Endothelial cell of umbilical vein (primary cell): ENCODE data around the gene TLNRD1. TPM values are rescaled to one million over a fixed set of nuclear protein-coding genes. Genes with fewer than 3 reads are reported as not detected.

Source experiments
- BruUV-seq: library from RNA; stranded (reverse); fragments of 400-500 nt; replicated peaks from 2 replicates; lab custom pipeline; 2021; lab: Mats Ljungman, UMichigan
- CTCF ChIA-PET: fragments of 300-600, 350-600 bp; sonication (Branson Sonifier 250); formaldehyde crosslinking; loops from one replicate; lab custom pipeline; 2021; ENCODE audit warnings: antibody characterized with exemption, inconsistent platforms; lab: Charles Lee
- POLR2A ChIA-PET: fragments of 300-600, 350-600 bp; sonication (Branson Sonifier 250); formaldehyde crosslinking; loops from one replicate; lab custom pipeline; 2021; ENCODE audit warnings: antibody characterized with exemption, inconsistent platforms; lab: Charles Lee
- DNase-seq: peaks from one replicate; pipeline ENCODE4 v3.0.0-alpha.2; 2011; ENCODE audit warnings: low read depth, low spot score
- FAIRE-seq: peaks from 2 replicates; lab custom pipeline; 2011; peaks lifted over from hg19 to GRCh38; lab: Jason Lieb, UNC
- H2AFZ ChIP-seq: 2 replicates; pipeline ENCODE4 v1.6.0; 2012; ENCODE audit warnings: low read depth, low read length, control low read depth, inconsistent platforms
- H3K27ac ChIP-seq: 2 replicates; pipeline ENCODE4 v1.5.1; 2011; ENCODE audit warnings: low read depth, mild to moderate bottlenecking, control low read depth, low read length, moderate library complexity; ENCODE audit not compliant: insufficient read depth
- H3K27me3 ChIP-seq, 2 experiments: 2 replicates each; pipeline versions ENCODE4 v1.6.0 to v1.6.1; 2011; ENCODE audit warnings: low read length in 2 of 2, mixed read lengths in 1 of 2; ENCODE audit not compliant: control insufficient read depth in 2 of 2, insufficient read depth in 2 of 2
- H3K36me3 ChIP-seq, 2 experiments: 2 replicates in 1 of 2; 3 replicates in 1 of 2; pipeline ENCODE4 v1.5.1; 2011; ENCODE audit warnings: low read length in 2 of 2, mild to moderate bottlenecking in 1 of 2, moderate library complexity in 1 of 2; ENCODE audit not compliant: control insufficient read depth in 2 of 2, insufficient read depth in 2 of 2; ENCODE audit errors: extremely low read depth in 1 of 2
- H3K4me1 ChIP-seq: 3 replicates; pipeline ENCODE4 v1.5.1; 2011; ENCODE audit warnings: mild to moderate bottlenecking, low read length; ENCODE audit not compliant: control insufficient read depth, insufficient read depth; ENCODE audit errors: extremely low read depth
- H3K4me2 ChIP-seq: 2 replicates; pipeline ENCODE4 v1.6.1; 2011; ENCODE audit warnings: low read length, control low read depth, mixed read lengths; ENCODE audit not compliant: insufficient read depth
- H3K4me3 ChIP-seq, 3 experiments: fragments of 200-600 bp in 1 of 3; sonication (generic), shearing (Covaris generic) in 1 of 3; replicated peaks in 1 of 3; 2 replicates each; pipeline ENCODE4 v1.5.1; 2011 to 2016; ENCODE audit warnings: control low read depth in 3 of 3, low read length in 3 of 3, mild to moderate bottlenecking in 2 of 3, inconsistent platforms in 1 of 3, low read depth in 1 of 3, moderate library complexity in 1 of 3; ENCODE audit not compliant: insufficient read depth in 1 of 3
- H3K79me2 ChIP-seq: 2 replicates; pipeline ENCODE4 v1.6.0; 2012; ENCODE audit warnings: low read length, inconsistent platforms; ENCODE audit not compliant: control insufficient read depth, insufficient read depth
- H3K9ac ChIP-seq: replicated peaks from 2 replicates; pipeline ENCODE3; 2011; ENCODE audit warnings: low read length, control low read depth; ENCODE audit not compliant: insufficient read depth; ENCODE audit errors: extremely low read depth
- H3K9me1 ChIP-seq: replicated peaks from 3 replicates; pipeline ENCODE4 v1.6.0; 2011; ENCODE audit warnings: mild to moderate bottlenecking, low read length; ENCODE audit not compliant: control insufficient read depth, insufficient read depth; ENCODE audit errors: extremely low read depth
- H3K9me3 ChIP-seq: replicated peaks from 2 replicates; pipeline ENCODE4 v1.5.1; 2012; ENCODE audit warnings: low read length, inconsistent platforms; ENCODE audit not compliant: control insufficient read depth, insufficient read depth
- H4K20me1 ChIP-seq: replicated peaks from 2 replicates; pipeline ENCODE3; 2011; ENCODE audit warnings: mild to moderate bottlenecking, low read length; ENCODE audit not compliant: control insufficient read depth, insufficient read depth; ENCODE audit errors: extremely low read depth
- CTCF ChIP-seq, 2 donors: IDR thresholded peaks; 1 replicate in 1 of 2; 2 replicates in 1 of 2; pipeline ENCODE4 v1.5.1; 2011; ENCODE audit warnings: low read length in 2 of 2, mild to moderate bottlenecking in 2 of 2, moderate library complexity in 2 of 2, control low read depth in 1 of 2, inconsistent platforms in 1 of 2, low read depth in 1 of 2; ENCODE audit not compliant: insufficient read depth in 1 of 2; ENCODE audit errors: extremely low read depth in 1 of 2
- EZH2 ChIP-seq: IDR thresholded peaks from 2 replicates; pipeline ENCODE4 v1.6.1; 2012; ENCODE audit warnings: borderline replicate concordance, low read depth, mild to moderate bottlenecking, moderate library complexity, low read length, inconsistent platforms; ENCODE audit not compliant: severe bottlenecking
- FOS ChIP-seq: IDR thresholded peaks from 2 replicates; pipeline ENCODE4 v1.6.1; 2011; ENCODE audit warnings: mild to moderate bottlenecking, low read length, moderate library complexity, borderline replicate concordance; ENCODE audit not compliant: insufficient read depth
- JUN ChIP-seq: IDR thresholded peaks from 2 replicates; pipeline ENCODE4 v1.6.1; 2011; ENCODE audit warnings: borderline replicate concordance, low read depth; ENCODE audit not compliant: insufficient read length, insufficient read depth
- MAX ChIP-seq: IDR thresholded peaks from 2 replicates; pipeline ENCODE4 v1.6.1; 2011; ENCODE audit not compliant: insufficient read depth, insufficient read length
- MYC ChIP-seq: IDR thresholded peaks from one replicate; pipeline ENCODE4 v1.6.1; 2011; ENCODE audit warnings: mild to moderate bottlenecking, low read depth, low read length
- POLR2A ChIP-seq: IDR thresholded peaks from 2 replicates; pipeline ENCODE4 v1.6.1; 2012; ENCODE audit warnings: low read depth, mild to moderate bottlenecking, control low read depth, low read length
- POLR2AphosphoS5 ChIP-seq: IDR thresholded peaks from 2 replicates; pipeline ENCODE4 v1.6.1; 2012; ENCODE audit warnings: low read depth, mild to moderate bottlenecking, control low read depth, low read length, moderate library complexity; ENCODE audit not compliant: insufficient read depth
- dilution Hi-C: fragments of 300-500 bp; cut with MboI; formaldehyde crosslinking; loops from one replicate; pipeline ENCODE4 v1.15.0; 2019; ENCODE audit warnings: low sequenced_read_pairs; ENCODE audit not compliant: extremely low pct_ligation_motif_present
- intact Hi-C: fragments of 100-400 bp; cut with micrococcal nuclease; formaldehyde crosslinking; loops from one replicate; pipeline ENCODE4 v1.10.0; 2022
- polyA plus RNA-seq, 4 experiments: library from polyadenylated mRNA; depleted of rRNA in 3 of 4; stranded (reverse) in 3 of 4; unstranded in 1 of 4; fragments of >200 nt; gene quantifications; 2 replicates each; pipeline versions ENCODE4 v1.2.1 to v1.2.3, GENCODE V29; 2011 to 2012; ENCODE audit warnings: missing spikeins in 1 of 4
- total RNA-seq: library from RNA; stranded (reverse); gene quantifications from 2 replicates; pipeline ENCODE4 v1.2.3, GENCODE V29; 2021

Gene TLNRD1
- total and polyA plus RNA-seq, 2 donors (not counting 3 experiments of a cell fraction or from before 2014, with no cell fraction given), result 17.8 to 33.0 TPM

- Histone ChIP-seq H3K36me3 (no peaks in the 10 kb centered on the region), H3K9me3 (no peaks in the 10 kb centered on the region), H3K27ac (no peak overlapping the region), H3K9me1 (no peaks in the 10 kb centered on the region), H3K27me3 (no peaks in the 10 kb centered on the region), H3K4me3 (no peak overlapping the region), H4K20me1 (no peaks in the 10 kb centered on the region), H2AFZ (no peak overlapping the region), H3K4me1 (peaks cover 22% of the 10 kb centered on the region), H3K9ac (no peak overlapping the region), H3K79me2 (no peaks in the 10 kb centered on the region), H3K4me2 (no peak overlapping the region)
- intact Hi-C loops (no loop called here), dilution Hi-C loops (no loop called here)
- DNase-seq (no peak), FAIRE-seq (no peak)
- BruUV-seq, result no TSS peak
- CTCF ChIA-PET, result interaction anchor here (1.6 to 2.1 kb wide), 2 partner anchors 8 to 225 kb away, joined by 3 to 12 read pairs; no protein-coding TSS in a partner anchor
- POLR2A ChIA-PET, result no interaction called here
- no peak for TF ChIP-seq POLR2AphosphoS5
- no peak for TF ChIP-seq MAX
- TF ChIP-seq POLR2A, result no peak
- no peak for TF ChIP-seq FOS
- no peak for TF ChIP-seq JUN
- TF ChIP-seq EZH2, result no peak
- TF ChIP-seq CTCF (IDR thresholded peaks at IDR 0.05; ENCODE audit: extremely low read depth in 1 of 2, insufficient read depth in 1 of 2, low read depth in 1 of 2, low read length in 2 of 2), result no peak
- no peak for TF ChIP-seq MYC
These were observed 40.0 kb downstream of the TLNRD1 start for GRCh38 chr15:81040757-81041156.
